ENCODE data around the gene RAB3D. TPM values are rescaled to one million over a fixed set of nuclear protein-coding genes. Genes with fewer than 3 reads are reported as not detected.

Gene RAB3D
- total and polyA plus RNA-seq, 2 donors (not counting 1 experiment from before 2014, with no cell fraction given), result 11.5 to 20.0 TPM

- Histone ChIP-seq H3K4me2 (ENCODE audit: extremely low read depth, insufficient read depth, low read length) (no peak overlapping the region), H3K4me1 (ENCODE audit: control insufficient read depth, extremely low read depth, insufficient read depth, low read length) (no peaks in the 10 kb centered on the region), H3K36me3 (ENCODE audit: control insufficient read depth, insufficient read depth, low read length) (no peaks in the 10 kb centered on the region), H3K79me2 (ENCODE audit: control insufficient read depth, insufficient read depth, low read length) (no peaks in the 10 kb centered on the region), H2AFZ (ENCODE audit: low read length) (no peak overlapping the region), H3K9ac (ENCODE audit: insufficient read depth, low read length) (no peak overlapping the region), H3K27ac (ENCODE audit: insufficient read depth, low read length) (no peak overlapping the region), H3K9me3 (ENCODE audit: control insufficient read depth, insufficient read depth, low read depth, low read length) (no peaks in the 10 kb centered on the region), H3K27me3 (ENCODE audit: control insufficient read depth, insufficient read depth, low read length) (peaks cover 3% of the 10 kb centered on the region), H3K4me3 (replicated peaks in 1 of 4; ENCODE audit: control extremely low read depth in 1 of 4, insufficient read depth in 1 of 4, low read depth in 3 of 4, low read length in 4 of 4) (no peak overlapping the region), H4K20me1 (ENCODE audit: control insufficient read depth, extremely low read depth, insufficient read depth, low read length) (no peaks in the 10 kb centered on the region)
- no peak for DNase-seq (ENCODE audit: low read depth in 2 of 2)
- no peak for TF ChIP-seq EZH2 (IDR thresholded peaks at IDR 0.05; ENCODE audit: low read length, missing control alignments)
- no peak for TF ChIP-seq CTCF (conservative IDR thresholded peaks at IDR 0.05 in 1 of 2, IDR thresholded peaks at IDR 0.05 in 1 of 2; ENCODE audit: low read depth in 1 of 2, low read length in 2 of 2)
Measured at GRCh38 chr19:11306337-11306736, 33.1 kb downstream of the RAB3D start.

GRCh38 chr19:11304936-11305335 is 34.5 kb downstream of the RAB3D start:
- Histone ChIP-seq H3K9me3 (ENCODE audit: control insufficient read depth, insufficient read depth, low read depth, low read length) (no peaks in the 10 kb centered on the region), H3K79me2 (ENCODE audit: control insufficient read depth, insufficient read depth, low read length) (no peaks in the 10 kb centered on the region), H3K4me2 (ENCODE audit: extremely low read depth, insufficient read depth, low read length) (no peak overlapping the region), H2AFZ (ENCODE audit: low read length) (no peak overlapping the region), H3K27ac (ENCODE audit: insufficient read depth, low read length) (no peak overlapping the region), H3K9ac (ENCODE audit: insufficient read depth, low read length) (no peak overlapping the region), H4K20me1 (ENCODE audit: control insufficient read depth, extremely low read depth, insufficient read depth, low read length) (no peaks in the 10 kb centered on the region), H3K36me3 (ENCODE audit: control insufficient read depth, insufficient read depth, low read length) (no peaks in the 10 kb centered on the region), H3K27me3 (ENCODE audit: control insufficient read depth, insufficient read depth, low read length) (peaks cover 5% of the 10 kb centered on the region), H3K4me1 (ENCODE audit: control insufficient read depth, extremely low read depth, insufficient read depth, low read length) (no peaks in the 10 kb centered on the region), H3K4me3 (replicated peaks in 1 of 4; ENCODE audit: control extremely low read depth in 1 of 4, insufficient read depth in 1 of 4, low read depth in 3 of 4, low read length in 4 of 4) (no peak overlapping the region)
- TF ChIP-seq EZH2 (IDR thresholded peaks at IDR 0.05; ENCODE audit: low read length, missing control alignments), result no peak
- TF ChIP-seq CTCF (conservative IDR thresholded peaks at IDR 0.05 in 1 of 2, IDR thresholded peaks at IDR 0.05 in 1 of 2; ENCODE audit: low read depth in 1 of 2, low read length in 2 of 2), result no peak
- DNase-seq (ENCODE audit: low read depth in 2 of 2), result no peak

GRCh38 chr19:11300811-11301120 is 38.7 kb downstream of the RAB3D start:
- no peak overlapping the region for H3K4me2 ChIP-seq (ENCODE audit: extremely low read depth, insufficient read depth, low read length)
- H2AFZ ChIP-seq (ENCODE audit: low read length), result no peak overlapping the region
- no peak for DNase-seq (ENCODE audit: low read depth in 2 of 2)
- no peak overlapping the region for H3K27ac ChIP-seq (ENCODE audit: insufficient read depth, low read length)
- peaks cover 2% of the 10 kb centered on the region for H3K27me3 ChIP-seq (ENCODE audit: control insufficient read depth, insufficient read depth, low read length)
- TF ChIP-seq CTCF (conservative IDR thresholded peaks at IDR 0.05 in 1 of 2, IDR thresholded peaks at IDR 0.05 in 1 of 2; ENCODE audit: low read depth in 1 of 2, low read length in 2 of 2), result no peak
- TF ChIP-seq EZH2 (IDR thresholded peaks at IDR 0.05; ENCODE audit: low read length, missing control alignments), result no peak
- no peaks in the 10 kb centered on the region for H3K4me1 ChIP-seq (ENCODE audit: control insufficient read depth, extremely low read depth, insufficient read depth, low read length)
- no peaks in the 10 kb centered on the region for H3K79me2 ChIP-seq (ENCODE audit: control insufficient read depth, insufficient read depth, low read length)
- no peaks in the 10 kb centered on the region for H3K36me3 ChIP-seq (ENCODE audit: control insufficient read depth, insufficient read depth, low read length)
- H3K9ac ChIP-seq (ENCODE audit: insufficient read depth, low read length), result no peak overlapping the region
- H3K9me3 ChIP-seq (ENCODE audit: control insufficient read depth, insufficient read depth, low read depth, low read length), result no peaks in the 10 kb centered on the region
- H4K20me1 ChIP-seq (ENCODE audit: control insufficient read depth, extremely low read depth, insufficient read depth, low read length), result no peaks in the 10 kb centered on the region
- no peak overlapping the region for H3K4me3 ChIP-seq (replicated peaks in 1 of 4; ENCODE audit: control extremely low read depth in 1 of 4, insufficient read depth in 1 of 4, low read depth in 3 of 4, low read length in 4 of 4)
